ENCODE results near the gene LRRC8B.

- no peak for TF ChIP-seq CTCF (optimal IDR thresholded peaks at IDR 0.05 in 1 of 3, IDR thresholded peaks at IDR 0.05 in 1 of 3, conservative IDR thresholded peaks at IDR 0.05 in 1 of 3; ENCODE audit: extremely low read depth in 1 of 3, insufficient read depth in 2 of 3, low read length in 3 of 3)
- no peak for TF ChIP-seq EZH2 (IDR thresholded peaks at IDR 0.05; ENCODE audit: low read length)
These were observed 39.5 kb downstream of the LRRC8B start for GRCh38 chr1:89563957-89564604.
